HG03521 (cell line): ENCODE measurements around the gene KRTAP10-3.

Experiments used
- ATAC-seq: cut with Tn5 transposase; IDR thresholded peaks from one replicate; pipeline ENCODE4 v1.9.1; 2021; ENCODE audit warnings: mild to moderate bottlenecking, moderate library complexity; ENCODE audit not compliant: unreplicated experiment

The KRTAP10-3 gene

GRCh38 chr21:44530903-44531605 is 27.5 kb downstream of the KRTAP10-3 start:
- ATAC-seq: no peak

DNA sequence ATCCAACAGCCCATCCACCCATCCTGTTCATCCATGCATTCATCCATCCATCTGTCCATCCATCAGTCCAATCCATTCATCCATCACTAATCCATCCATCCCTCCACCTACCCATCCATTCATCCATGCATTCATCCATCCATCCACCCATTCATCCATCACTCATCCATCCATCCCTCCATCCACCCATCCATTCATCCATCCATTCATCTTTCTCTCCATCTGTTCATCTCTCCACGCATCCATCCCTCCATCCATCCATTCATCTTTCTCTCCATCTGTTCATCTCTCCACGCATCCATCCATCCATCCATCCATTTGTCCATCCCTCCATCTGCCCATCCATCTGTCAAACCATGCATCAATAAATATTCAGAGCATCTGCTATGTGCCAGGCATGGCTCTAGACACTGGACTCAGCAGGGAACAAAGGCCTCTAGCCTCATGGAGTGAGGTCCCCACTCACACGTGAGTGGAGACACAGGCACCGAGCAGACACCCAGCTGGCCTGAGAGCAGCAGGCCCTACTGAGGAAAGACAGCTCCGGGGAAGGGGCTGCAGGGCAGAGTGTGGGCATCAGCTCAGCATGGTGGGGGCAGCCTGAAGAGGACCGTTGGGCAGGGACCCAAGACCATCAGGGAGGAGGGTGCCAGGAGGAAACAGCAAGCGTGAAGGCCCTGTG is 28.2 kb downstream of the KRTAP10-3 start:
- no peak for ATAC-seq

DNA sequence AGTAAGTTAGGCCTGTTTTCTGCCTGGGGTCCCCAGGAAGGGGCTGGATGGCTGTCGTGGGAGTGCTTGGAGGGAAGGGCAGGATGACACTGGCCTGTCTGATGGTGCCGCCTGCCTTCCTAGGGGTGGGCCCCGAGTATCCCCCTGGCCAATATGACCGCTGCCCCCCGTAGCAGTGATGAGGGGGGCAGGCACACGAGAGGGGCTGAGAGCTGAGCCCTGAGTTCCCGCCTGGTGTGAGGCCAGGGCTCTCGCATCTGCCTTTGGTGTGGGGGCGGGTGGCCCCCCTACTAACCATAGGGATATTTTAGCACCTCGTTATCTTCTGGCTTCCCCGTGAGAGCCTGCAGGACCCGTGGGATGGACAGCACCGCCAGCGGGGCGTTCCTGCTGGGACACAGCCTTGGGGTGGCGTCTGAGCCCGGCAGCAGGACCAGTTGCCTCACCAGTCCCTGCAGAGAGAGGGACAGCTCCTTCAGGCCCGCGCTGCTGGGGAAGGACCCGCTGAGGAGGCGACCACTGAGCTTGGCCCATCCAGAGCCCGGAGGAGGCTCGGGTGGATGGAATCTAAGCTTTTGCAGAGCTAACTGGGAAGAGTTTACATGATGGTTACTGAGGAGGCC is 29.0 kb downstream of the KRTAP10-3 start:
- no peak for ATAC-seq

- no peak for ATAC-seq
Measured at GRCh38 chr21:44529011-44529421, 29.6 kb downstream of the KRTAP10-3 start.

- no peak for ATAC-seq
Measured at GRCh38 chr21:44528634-44528995, 30.0 kb downstream of the KRTAP10-3 start.

DNA sequence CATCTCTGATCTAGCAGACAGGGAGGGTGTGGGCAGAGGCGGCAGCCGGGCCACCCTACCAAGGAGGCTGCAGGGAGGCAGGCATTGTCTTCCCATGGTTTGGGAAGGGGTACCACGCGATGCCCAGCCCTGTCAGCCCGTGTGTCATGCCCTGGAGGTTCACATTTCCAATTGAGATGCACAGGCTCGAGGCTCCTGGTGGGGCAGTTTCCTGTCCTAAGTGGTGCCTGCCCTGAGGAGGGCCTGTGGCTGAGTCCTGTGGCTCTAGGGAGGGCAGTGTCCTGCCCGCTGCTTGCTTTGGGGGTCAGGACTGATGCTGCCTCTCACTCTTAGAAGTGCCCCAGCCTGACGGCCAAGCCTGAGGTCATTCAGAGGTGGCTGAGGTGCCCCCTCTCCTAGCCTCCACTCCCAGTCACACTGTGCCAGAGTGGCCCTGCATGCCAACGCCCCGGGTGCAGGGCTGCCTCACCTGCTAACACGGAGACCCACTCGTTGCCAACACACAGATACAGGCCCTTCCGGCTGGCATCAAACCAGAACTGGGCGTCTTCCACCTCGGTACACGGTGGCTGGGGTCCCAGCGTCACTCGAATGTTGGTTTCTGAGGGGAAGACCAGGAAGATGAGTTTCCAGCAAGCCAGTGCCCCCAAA is 30.5 kb downstream of the KRTAP10-3 start:
- ATAC-seq: no peak

DNA sequence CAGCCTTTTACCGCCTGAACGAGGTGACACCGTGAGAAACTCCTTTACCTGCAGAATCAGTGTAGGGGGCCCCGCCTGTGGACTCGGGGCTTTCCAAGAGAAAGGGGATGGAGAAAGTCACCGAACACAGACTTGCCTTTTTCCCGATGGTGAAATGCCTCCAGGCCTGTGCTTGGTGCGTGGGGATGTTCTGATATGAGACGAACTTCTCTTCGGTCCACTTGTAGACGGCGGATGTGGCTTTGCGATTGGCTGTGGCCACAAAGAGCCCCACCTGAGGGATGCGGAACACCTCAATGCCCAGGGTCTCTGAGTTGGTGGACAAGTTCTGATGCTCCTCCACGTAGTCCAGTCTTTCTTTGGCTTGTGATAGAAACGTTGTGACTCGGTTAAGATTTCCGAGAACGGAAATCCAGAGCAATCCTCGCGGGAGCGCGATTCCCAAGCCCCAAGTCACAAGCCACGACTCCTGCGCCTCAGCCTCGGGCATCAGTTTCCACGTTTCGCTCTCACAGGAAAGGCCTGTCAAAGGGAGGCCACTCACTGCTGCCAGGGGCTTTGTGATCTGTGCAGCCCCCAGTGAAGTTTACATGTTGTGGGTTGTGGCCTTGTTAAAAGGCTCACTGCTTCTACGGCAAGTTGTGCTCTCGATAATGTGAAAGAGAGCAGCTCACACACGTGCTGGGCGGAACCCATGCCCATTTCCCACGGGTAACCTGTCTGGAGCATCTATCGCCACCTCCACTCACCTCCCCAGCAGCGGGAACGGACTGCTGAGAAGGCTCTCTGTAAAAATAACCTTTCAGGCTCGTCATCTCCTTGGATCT is 31.2 kb downstream of the KRTAP10-3 start:
- ATAC-seq: no peak

- no peak for ATAC-seq
Measured at GRCh38 chr21:44526096-44526997, 32.2 kb downstream of the KRTAP10-3 start.

GRCh38 chr21:44525391-44526095 is 33.1 kb downstream of the KRTAP10-3 start:
- no peak for ATAC-seq

DNA sequence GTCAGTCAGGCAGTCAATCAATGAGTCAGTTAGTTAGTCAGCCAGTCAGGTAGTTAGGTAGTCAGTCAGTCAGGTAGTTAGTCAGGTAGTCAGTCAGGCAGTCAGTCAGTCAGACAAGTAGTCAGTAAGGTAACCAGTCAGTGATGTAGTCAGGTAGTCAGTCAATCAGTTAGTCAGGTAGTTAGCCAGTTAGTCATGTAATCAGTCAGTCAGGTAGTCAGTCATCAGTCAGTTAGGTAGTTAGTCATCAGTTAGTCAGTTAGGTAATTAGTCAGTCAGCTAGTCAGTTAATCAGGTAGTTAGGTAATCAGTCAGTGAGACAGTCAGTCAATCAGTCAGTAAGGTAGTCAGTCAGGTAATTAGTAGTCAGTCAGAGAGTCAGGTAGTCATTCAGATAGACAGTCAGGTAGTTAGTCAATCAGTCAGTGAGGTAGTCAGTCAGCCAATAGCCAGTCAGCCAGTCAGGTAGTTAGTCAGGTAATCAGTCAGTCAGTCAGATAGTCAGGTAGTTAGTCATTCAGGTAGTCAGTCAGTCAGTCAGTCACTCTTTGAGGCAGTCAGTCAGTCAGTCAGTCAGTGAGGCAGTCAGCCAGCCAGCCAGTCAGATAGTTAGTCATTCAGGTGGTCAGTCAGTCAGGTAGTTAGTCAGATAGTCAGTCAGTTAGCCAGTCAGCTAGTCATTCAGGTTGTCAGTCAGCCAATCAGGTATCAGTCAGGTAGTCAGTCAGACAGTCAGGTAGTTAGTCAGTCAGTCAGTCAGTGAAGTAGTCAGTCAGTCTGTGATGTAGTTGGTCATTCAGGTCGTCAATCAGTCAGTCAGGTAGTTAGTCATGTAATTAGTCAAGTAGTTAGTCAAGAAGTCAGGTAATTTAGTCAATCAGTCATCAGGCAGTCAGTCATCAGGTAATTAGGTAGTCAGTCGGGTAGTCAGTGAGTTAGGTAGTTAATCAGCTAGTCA is 33.9 kb downstream of the KRTAP10-3 start:
- no peak for ATAC-seq

DNA sequence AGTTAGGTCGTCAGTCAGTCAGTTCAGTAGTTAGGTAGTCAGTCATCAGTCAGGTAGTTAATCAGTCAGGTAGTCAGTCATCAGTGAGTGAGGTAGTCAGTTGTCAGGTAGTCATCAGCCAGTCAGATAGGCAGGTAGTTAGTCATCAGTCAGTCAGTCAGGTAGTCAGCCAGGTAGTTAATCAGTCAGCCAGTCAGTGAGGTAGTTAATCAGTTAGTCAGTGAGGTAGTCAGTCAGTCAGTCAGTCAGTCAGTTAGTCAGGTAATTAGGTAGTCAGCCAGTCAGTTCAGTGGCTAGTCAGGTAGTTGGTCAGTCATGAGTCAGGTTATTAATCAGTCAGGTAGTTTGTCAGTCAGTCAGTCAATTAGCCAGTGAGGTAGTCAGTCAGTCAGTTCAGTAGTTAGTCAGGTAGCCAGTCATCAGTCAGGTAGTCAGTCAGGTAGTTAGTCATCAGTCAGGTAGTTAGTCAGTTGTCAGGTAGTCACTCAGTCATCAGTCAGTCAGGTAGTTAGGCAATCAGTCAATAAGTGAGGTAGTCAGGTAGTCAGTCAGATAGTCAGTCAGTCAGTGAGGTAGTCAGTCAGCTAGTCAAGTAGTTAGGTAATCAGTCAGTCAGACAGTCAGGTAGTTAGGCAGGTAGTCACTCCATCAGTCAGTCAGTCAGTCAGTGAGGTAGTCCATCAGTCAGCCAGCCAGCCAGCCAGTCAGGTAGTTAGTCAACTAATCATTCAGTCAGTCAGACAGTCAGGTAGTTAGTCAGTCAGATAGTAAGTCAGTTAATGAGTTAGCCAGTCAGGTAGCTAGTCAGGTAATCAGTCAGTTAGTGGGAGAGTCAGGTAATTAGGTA is 34.8 kb downstream of the KRTAP10-3 start:
- no peak for ATAC-seq

DNA sequence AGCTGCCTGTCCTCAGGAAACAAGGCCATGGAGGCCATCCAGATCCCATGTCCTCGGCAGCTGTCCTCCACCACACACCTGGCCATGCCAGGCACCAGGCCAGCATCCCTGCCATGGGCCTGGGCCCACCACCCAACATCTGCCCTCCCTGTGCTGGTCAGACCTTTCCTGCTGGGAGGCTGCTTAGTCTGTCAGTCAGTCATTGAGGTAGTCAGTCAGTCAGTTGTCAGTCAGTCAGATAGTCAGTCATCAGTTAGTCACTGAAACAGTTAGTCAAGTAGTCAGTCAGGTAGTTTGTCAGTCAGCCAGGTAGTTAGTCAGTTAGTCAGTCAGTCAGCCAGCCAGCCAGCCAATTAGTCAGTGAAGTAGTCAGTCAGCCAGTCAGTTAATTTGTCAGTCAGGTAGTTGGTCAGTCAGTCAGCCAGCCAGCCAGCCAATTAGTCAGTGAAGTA is 35.8 kb downstream of the KRTAP10-3 start:
- no peak for ATAC-seq

GRCh38 chr21:44521928-44522752 is 36.5 kb downstream of the KRTAP10-3 start:
- no peak for ATAC-seq

- no peak for ATAC-seq
Measured at GRCh38 chr21:44521301-44521927, 37.2 kb downstream of the KRTAP10-3 start.
